ENCODE measurements around the gene MBD5.

Gene MBD5

DNA sequence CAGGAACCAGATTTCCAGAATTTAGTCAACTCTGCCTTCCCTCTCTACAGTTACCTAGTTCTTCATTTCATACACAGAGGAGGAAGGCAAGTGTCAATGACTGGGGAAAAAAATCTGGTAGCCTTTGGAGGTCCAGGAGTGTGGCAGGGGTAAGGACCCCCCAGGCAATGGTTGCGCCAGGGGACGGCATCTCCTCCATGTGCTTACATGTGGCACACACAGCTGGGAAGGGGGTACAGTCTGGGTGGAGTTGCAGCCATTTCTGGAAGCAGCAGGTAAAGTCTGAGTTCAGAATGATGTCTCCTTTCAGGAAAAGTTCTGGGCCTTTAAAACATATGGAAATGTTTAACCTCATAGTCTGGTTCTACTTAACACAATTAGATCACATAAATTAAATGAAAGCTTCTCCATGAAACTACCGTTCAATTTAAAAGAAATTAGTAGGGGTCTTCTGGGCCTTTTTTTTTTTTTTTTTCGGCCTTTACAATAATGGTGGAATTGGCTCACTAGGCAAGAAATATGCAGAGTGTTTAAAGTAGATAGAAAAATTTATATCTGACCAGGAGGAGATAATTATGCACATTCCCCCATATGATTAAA is 470.0 kb downstream of the MBD5 start:
- TF ChIP-seq, protein P1, sequence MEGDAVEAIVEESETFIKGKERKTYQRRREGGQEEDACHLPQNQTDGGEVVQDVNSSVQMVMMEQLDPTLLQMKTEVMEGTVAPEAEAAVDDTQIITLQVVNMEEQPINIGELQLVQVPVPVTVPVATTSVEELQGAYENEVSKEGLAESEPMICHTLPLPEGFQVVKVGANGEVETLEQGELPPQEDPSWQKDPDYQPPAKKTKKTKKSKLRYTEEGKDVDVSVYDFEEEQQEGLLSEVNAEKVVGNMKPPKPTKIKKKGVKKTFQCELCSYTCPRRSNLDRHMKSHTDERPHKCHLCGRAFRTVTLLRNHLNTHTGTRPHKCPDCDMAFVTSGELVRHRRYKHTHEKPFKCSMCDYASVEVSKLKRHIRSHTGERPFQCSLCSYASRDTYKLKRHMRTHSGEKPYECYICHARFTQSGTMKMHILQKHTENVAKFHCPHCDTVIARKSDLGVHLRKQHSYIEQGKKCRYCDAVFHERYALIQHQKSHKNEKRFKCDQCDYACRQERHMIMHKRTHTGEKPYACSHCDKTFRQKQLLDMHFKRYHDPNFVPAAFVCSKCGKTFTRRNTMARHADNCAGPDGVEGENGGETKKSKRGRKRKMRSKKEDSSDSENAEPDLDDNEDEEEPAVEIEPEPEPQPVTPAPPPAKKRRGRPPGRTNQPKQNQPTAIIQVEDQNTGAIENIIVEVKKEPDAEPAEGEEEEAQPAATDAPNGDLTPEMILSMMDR (IDR thresholded peaks at IDR 0.05): no peak
- TF ChIP-seq ZFX (IDR thresholded peaks at IDR 0.05; ENCODE audit: borderline replicate concordance): no peak
- H3K27ac ChIP-seq: no peak overlapping the region

DNA sequence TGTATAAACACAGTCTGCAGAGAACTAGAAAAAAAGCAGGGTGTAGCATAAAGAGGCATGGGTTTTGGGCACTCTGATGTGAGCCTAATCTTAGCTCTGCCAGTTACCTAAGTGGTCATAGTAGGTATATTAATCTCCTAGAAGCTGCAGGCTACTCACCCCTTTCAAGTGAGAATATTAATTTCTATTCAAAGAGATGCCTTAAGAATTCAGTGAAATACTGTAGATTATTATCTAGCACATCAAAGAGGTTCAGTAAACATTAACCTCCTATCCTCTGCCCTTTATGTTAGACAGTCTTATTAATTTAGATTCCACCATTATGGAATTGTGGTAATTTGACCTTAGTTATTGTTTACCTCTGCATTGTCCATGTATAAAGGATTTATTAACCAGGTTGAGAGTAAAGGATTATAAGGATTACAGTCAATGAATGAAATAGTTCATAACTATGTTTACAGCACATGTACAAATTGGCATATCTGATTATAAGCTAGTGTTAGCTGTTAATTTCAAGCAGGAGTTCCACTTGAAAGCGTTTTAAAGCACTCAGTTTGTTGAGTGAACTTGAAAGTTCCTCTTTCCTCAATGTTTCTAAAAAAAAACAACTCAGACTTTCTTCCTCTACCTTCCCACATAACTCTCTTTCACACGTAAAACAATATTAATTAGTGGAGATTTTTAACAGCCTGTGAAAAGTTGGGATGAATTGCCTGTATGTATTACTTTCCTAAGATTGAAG is 473.1 kb downstream of the MBD5 start:
- no peak overlapping the region for H3K27ac ChIP-seq

DNA sequence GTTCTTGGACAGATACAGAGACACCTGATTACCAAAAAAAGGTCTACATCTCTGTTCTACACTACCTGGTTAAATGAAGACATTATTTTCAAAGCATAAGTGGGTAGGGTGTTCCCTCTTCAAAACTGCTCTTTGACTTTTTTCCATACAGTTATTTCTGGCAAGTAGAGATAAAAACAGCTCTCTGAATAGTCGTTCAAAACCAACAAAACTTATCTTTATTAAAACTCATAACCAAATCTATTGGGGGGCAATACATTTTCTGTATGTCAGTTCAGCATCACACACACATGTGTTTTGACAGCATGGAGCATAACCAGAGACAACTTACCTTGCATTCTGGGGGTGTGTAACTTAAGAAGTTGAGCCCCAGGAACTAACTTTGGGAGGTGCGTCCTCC is 474.7 kb downstream of the MBD5 start:
- no peak overlapping the region for H3K27ac ChIP-seq
- TF ChIP-seq ZFX (IDR thresholded peaks at IDR 0.05; ENCODE audit: borderline replicate concordance): no peak
- TF ChIP-seq, protein P1 (IDR thresholded peaks at IDR 0.05): no peak

More for the DNA sequence above, 473.1 kb downstream of the MBD5 start:
- TF ChIP-seq, protein P1 (IDR thresholded peaks at IDR 0.05): no peak
- no peak for TF ChIP-seq ZFX (IDR thresholded peaks at IDR 0.05; ENCODE audit: borderline replicate concordance)

DNA sequence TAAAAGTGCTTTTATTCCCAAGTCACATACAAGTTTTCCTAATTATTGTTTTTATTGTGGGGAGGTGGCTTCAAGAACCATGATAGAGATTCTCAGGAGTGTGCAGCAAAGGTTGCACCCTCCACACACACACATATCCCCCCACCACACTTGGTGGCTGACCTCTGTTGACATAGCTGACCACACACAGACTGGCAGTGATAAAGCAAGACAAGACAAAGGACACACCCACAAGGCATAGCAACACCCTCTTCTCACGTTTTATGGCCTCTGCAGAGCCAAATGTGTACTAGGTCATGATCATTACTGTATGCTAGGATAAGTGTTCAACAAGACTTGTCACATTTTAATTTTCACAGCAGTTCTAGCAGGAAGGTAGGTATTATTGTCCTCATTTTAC is 480.7 kb downstream of the MBD5 start:
- no peak overlapping the region for H3K27ac ChIP-seq
- TF ChIP-seq, protein P1 (IDR thresholded peaks at IDR 0.05): no peak
- TF ChIP-seq ZFX (IDR thresholded peaks at IDR 0.05; ENCODE audit: borderline replicate concordance): no peak

DNA sequence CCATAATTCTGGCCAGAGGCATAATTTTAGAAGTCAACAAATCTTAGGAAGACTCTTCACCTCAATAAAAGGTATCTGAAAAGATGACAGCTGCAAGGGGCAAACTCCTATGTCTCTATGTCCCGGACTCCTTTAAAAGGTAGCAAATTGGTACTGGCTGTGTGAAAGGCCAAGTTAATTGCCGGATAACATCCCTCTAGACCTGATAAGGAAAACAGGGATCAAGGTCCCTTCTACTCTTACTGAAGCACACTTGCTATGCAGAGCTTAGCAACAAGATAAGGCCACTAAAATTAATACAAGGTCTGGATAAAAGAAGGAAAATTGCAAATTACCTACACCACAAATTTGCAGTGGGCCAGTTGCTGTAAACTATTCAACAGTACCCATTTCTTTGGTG is 482.6 kb downstream of the MBD5 start:
- no peak overlapping the region for H3K27ac ChIP-seq
- TF ChIP-seq, protein P1 (IDR thresholded peaks at IDR 0.05): no peak
- TF ChIP-seq ZFX (IDR thresholded peaks at IDR 0.05; ENCODE audit: borderline replicate concordance): no peak

DNA sequence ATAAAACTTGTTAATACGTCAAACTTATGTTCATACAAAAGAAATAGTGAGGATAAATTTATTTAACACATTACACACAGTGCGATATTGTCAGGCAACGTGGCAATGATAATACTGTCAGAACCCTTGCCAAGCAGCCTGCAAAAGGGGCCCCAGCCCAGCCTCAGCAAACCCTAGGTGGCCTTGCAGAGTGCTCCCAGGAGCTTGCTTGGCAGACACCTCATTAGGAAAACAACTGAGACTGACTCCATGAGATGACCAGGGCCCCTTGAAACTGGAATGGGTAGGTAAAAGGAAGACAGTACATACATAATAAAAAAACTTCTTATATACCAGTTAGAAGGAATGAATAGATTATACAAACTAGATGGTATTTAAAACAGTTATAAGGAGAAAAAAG is 487.1 kb downstream of the MBD5 start:
- TF ChIP-seq, protein P1 (IDR thresholded peaks at IDR 0.05): no peak
- no peak for TF ChIP-seq ZFX (IDR thresholded peaks at IDR 0.05; ENCODE audit: borderline replicate concordance)

DNA sequence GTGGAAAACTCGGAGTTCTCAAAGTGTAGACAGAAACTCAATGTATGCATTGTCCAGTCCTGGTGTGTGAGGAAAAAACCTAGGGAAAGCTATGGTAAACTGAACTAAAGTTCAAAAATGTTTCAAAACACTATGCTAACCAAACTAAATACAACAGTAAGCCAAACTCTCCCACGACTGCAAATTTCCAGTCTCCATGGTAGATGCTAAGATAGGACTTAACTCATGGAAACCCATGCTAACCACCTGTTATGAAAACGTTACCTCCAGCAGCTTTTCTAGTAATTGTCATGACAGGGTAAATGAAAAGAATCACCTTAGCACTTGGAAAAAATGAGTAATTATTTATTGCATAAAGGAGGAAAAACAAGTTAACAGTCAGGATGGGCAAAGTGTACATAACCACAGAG is 488.0 kb downstream of the MBD5 start:
- no peak overlapping the region for H3K27ac ChIP-seq
- TF ChIP-seq ZFX (IDR thresholded peaks at IDR 0.05; ENCODE audit: borderline replicate concordance): no peak
- TF ChIP-seq, protein P1 (IDR thresholded peaks at IDR 0.05): no peak

More for the DNA sequence above, 487.1 kb downstream of the MBD5 start:
- H3K27ac ChIP-seq: no peak overlapping the region
